Endothelial cell (in vitro differentiated cells): ENCODE measurements around the gene CLDN7. TPM values are rescaled to one million over a fixed set of nuclear protein-coding genes. Genes with fewer than 3 reads are reported as not detected.
A peak's percentile ranks its signal among the peaks of the same experiment; 100 is the strongest.

Source experiments
- DNase-seq: peaks from one replicate; pipeline ENCODE4 v3.0.0; 2021; ENCODE audit warnings: low spot score
- H3K27ac Mint-ChIP-seq: one replicate; pipeline ENCODE4 v1.8.0; 2021; ENCODE audit warnings: mixed read lengths, inconsistent platforms; ENCODE audit not compliant: unreplicated experiment
- H3K27me3 Mint-ChIP-seq: one replicate; pipeline ENCODE4 v1.8.0; 2021; ENCODE audit warnings: mild to moderate bottlenecking, moderate library complexity, mixed read lengths, inconsistent platforms; ENCODE audit not compliant: unreplicated experiment
- H3K36me3 Mint-ChIP-seq: one replicate; pipeline ENCODE4 v1.8.0; 2021; ENCODE audit warnings: mild to moderate bottlenecking, low read depth, mixed read lengths, inconsistent platforms; ENCODE audit not compliant: unreplicated experiment
- H3K4me1 Mint-ChIP-seq: one replicate; pipeline ENCODE4 v1.8.0; 2021; ENCODE audit warnings: mild to moderate bottlenecking, mixed read lengths, inconsistent platforms; ENCODE audit not compliant: unreplicated experiment
- H3K4me3 Mint-ChIP-seq: one replicate; pipeline ENCODE4 v1.8.0; 2021; ENCODE audit warnings: mild to moderate bottlenecking, mixed read lengths, inconsistent platforms; ENCODE audit not compliant: unreplicated experiment
- H3K9me3 Mint-ChIP-seq: one replicate; pipeline ENCODE4 v1.8.0; 2021; ENCODE audit warnings: mixed read lengths, inconsistent platforms; ENCODE audit not compliant: unreplicated experiment
- total RNA-seq: library from RNA; stranded (reverse); fragmentation: NEBNext Ultra II Directional; extraction: Animal tissue kit (Norgen Biotek cat#: 25700); gene quantifications from one replicate; pipeline ENCODE4 v1.2.1, GENCODE V29; 2021; ENCODE audit not compliant: unreplicated experiment
- TF ChIP-seq, protein P1 (sequence below): fragments of 200-600 bp; sonication (generic); IDR thresholded peaks from one replicate; pipeline ENCODE4 v1.5.0; 2021; ENCODE audit warnings: antibody characterized with exemption; ENCODE audit not compliant: unreplicated experiment

Gene CLDN7
- total RNA-seq, 1 donor from 2014 or later: 65.7 TPM

DNA sequence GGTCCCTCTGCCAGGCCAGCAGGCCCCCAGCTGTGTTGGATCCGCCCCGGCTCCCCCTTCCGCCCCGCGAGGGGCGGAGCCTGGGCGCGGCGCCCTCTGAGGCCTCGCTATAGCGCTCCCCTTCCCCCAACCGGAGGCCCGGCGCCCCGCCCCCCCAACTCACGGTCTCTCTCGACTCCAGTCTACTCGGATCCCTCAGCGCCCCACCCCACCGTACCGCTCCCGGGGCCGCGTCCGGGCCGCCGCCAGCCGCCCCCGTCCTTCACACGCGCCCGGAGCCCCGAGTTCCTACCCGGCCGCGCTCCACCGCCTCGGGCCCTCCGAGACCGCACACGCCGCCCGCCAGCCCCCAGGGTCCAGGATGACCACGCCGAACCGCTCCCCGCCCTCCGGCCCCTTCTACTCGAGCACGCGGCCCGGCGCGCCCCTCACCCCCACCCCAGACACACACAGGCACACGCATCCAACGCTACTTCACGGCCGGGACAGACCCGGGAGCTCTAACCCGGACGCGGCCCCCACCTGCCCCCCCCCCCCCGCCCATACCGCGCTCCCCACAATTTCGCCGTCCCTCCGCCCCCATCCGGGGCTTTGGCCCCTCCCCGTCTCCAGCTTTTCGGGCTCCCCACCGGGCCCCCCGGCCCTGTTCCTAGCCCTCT lies 24.4 kb downstream of the CLDN7 start:
- H3K27ac Mint-ChIP-seq: peak overlapping the region; percentile 76
- peaks cover 42% of the 10 kb centered on the region for H3K27me3 Mint-ChIP-seq
- H3K4me1 Mint-ChIP-seq: peaks cover 46% of the 10 kb centered on the region
- no peaks in the 10 kb centered on the region for H3K9me3 Mint-ChIP-seq
- TF ChIP-seq, protein P1, sequence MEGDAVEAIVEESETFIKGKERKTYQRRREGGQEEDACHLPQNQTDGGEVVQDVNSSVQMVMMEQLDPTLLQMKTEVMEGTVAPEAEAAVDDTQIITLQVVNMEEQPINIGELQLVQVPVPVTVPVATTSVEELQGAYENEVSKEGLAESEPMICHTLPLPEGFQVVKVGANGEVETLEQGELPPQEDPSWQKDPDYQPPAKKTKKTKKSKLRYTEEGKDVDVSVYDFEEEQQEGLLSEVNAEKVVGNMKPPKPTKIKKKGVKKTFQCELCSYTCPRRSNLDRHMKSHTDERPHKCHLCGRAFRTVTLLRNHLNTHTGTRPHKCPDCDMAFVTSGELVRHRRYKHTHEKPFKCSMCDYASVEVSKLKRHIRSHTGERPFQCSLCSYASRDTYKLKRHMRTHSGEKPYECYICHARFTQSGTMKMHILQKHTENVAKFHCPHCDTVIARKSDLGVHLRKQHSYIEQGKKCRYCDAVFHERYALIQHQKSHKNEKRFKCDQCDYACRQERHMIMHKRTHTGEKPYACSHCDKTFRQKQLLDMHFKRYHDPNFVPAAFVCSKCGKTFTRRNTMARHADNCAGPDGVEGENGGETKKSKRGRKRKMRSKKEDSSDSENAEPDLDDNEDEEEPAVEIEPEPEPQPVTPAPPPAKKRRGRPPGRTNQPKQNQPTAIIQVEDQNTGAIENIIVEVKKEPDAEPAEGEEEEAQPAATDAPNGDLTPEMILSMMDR: no peak
- DNase-seq: peak; percentile 65
- H3K36me3 Mint-ChIP-seq: peaks cover 50% of the 10 kb centered on the region
- H3K4me3 Mint-ChIP-seq: peak overlapping the region; percentile 99

DNA sequence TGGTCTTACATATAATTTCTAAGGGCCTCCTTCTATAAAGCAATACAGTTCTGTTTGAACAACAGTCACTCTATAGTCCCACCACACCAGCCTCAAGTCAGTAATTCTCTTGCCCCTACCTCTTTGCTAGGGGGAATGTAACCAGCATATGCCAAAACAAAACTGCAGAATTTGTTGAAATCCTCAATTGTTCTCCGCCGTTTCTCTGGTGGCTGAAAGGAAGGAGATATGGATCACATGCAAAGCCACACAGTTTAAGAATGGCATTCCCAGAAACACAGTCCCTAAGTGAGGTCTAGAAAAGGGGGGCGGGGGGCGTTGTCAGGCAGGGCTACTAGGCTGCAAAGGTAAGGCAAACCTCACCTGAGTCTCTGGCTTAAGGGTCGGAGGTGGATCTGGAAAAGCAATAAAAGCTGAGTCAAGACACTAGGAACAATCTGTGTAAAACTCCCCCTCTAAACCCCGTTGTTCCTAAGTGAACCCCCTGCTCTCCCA lies 25.0 kb downstream of the CLDN7 start:
- H3K4me1 Mint-ChIP-seq: peaks cover 45% of the 10 kb centered on the region
- H3K4me3 Mint-ChIP-seq: peak overlapping the region; percentile 99
- peaks cover 51% of the 10 kb centered on the region for H3K36me3 Mint-ChIP-seq
- TF ChIP-seq, protein P1: no peak
- no peak for DNase-seq
- H3K27ac Mint-ChIP-seq: peak overlapping the region; percentile 76
- H3K9me3 Mint-ChIP-seq: no peaks in the 10 kb centered on the region
- H3K27me3 Mint-ChIP-seq: peaks cover 40% of the 10 kb centered on the region

DNA sequence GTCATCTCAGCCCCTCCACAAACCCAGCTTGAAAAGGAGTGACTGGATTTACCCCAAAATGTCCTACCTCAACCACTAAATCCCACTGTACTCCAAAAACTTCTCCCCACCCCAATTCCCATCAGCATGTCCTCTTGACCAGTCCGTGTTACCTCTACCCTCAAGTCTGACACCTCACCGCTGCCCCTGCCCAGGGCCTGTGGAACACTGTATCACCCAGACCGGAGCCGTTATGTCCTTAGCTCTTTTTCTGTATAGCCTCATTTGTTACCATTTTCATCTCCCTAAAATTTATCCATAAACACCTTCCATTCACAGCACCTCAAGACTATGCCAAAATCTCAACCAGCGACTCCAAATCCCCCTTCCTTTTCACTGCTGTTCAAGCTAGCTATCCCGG lies 25.5 kb downstream of the CLDN7 start:
- H3K4me3 Mint-ChIP-seq: peak overlapping the region; percentile 99
- peaks cover 46% of the 10 kb centered on the region for H3K4me1 Mint-ChIP-seq
- no peaks in the 10 kb centered on the region for H3K9me3 Mint-ChIP-seq
- DNase-seq: no peak
- H3K27me3 Mint-ChIP-seq: peaks cover 36% of the 10 kb centered on the region
- TF ChIP-seq, protein P1: no peak
- peaks cover 54% of the 10 kb centered on the region for H3K36me3 Mint-ChIP-seq
- peak overlapping the region; percentile 76 for H3K27ac Mint-ChIP-seq

DNA sequence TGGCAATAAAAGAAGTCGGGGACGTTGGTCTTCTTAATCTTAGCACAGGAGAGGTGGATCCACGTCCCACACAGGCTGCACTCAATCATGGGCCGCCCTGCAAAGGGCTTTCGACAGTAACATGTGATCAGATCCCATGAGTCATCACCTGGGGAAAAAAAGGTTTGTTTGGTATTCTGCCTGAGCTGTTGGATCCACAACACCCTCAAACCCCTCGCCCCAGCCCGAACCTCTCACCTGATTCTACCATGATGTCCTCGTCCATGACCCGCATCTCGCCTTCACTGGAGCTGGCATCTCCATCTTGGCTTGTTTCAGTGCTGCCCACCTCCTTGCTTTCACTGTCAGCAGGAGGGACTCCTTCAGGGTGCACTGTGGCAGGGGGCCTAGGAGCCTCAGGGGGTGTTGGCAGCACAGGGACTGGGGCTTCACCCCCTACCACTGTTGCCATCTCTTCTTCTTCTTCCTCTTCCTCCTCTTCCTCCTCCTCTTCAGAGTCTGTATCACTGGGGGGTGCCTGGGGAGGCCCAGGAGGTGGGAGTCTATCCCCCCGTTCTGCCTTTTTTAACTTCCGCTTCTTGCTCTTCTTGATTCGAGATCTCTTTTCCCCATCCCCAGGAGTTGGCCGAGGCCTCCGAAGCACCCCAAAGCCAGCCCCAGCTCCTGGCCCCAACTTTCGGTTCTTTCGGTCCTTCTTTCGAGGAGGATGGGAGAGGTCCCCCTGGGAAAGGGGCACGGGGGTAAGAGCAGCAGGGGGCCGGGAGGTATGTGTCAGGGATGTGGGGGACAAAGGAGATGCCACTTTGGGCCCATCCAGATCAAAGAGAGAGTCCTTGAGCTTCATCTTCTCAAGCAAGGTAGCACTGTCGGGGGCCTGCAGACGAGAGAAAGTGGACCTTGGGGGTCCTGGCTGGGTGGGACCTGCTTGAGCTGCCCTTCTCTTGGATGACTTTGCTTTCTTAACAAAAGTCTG lies 26.3 kb downstream of the CLDN7 start:
- DNase-seq: no peak
- Mint-ChIP-seq H3K36me3 (peaks cover 46% of the 10 kb centered on the region), H3K27me3 (peaks cover 28% of the 10 kb centered on the region), H3K27ac (no peak overlapping the region), H3K4me3 (peak overlapping the region; percentile 99), H3K4me1 (peaks cover 38% of the 10 kb centered on the region), H3K9me3 (no peaks in the 10 kb centered on the region)
- TF ChIP-seq, protein P1: no peak
